GM12878 (cell line): ENCODE data around the gene GPR75. TPM values are rescaled to one million over a fixed set of nuclear protein-coding genes. Genes with fewer than 3 reads are reported as not detected.

Experiments used
- ATAC-seq: fragments of 200-7000 bp; cut with Tn5 transposase; 3 replicates; pipeline ENCODE4 v1.9.1; 2020; ENCODE audit warnings: mild to moderate bottlenecking, moderate library complexity
- BruUV-seq: library from RNA; stranded (reverse); fragments of 400-500 nt; replicated peaks from 2 replicates; lab custom pipeline; 2021; lab: Mats Ljungman, UMichigan
- CTCF ChIA-PET: fragments of 300-600 bp; sonication (Branson Sonifier 250); formaldehyde crosslinking; extraction: SDS; loops from one replicate; lab custom pipeline; 2021; ENCODE audit warnings: inconsistent platforms; lab: Yijun Ruan, JAX
- POLR2A ChIA-PET: fragments of 350-600 bp; formaldehyde crosslinking; extraction: SDS; loops from one replicate; lab custom pipeline; 2021; ENCODE audit warnings: inconsistent platforms; lab: Charles Lee
- RAD21 ChIA-PET: fragments of 300-600 bp; sonication (Branson Sonifier 250); formaldehyde crosslinking; loops from one replicate; lab custom pipeline; 2023; ENCODE audit warnings: antibody characterized with exemption; ENCODE audit not compliant: unreplicated experiment; lab: Charles Lee
- SMC1A ChIA-PET: fragments of 300-600 bp; sonication (Branson Sonifier 250); formaldehyde crosslinking; loops from one replicate; lab custom pipeline; 2023; ENCODE audit not compliant: unreplicated experiment, uncharacterized antibody; lab: Charles Lee
- DNase-seq: peaks from one replicate; pipeline ENCODE4 v3.0.0-alpha.2; 2011; ENCODE audit warnings: low read depth, low spot score
- FAIRE-seq: peaks from 3 replicates; lab custom pipeline; 2011; peaks lifted over from hg19 to GRCh38; lab: Jason Lieb, UNC
- H2AFZ ChIP-seq: 2 replicates; pipeline ENCODE4 v1.6.0; 2011; ENCODE audit warnings: low read depth, low read length, control low read depth; ENCODE audit not compliant: control insufficient read depth
- H3K27ac ChIP-seq: 2 replicates; pipeline ENCODE4 v1.5.1; 2011; ENCODE audit warnings: control low read depth; ENCODE audit not compliant: control insufficient read depth, insufficient read depth
- H3K27me3 ChIP-seq, 2 experiments: replicated peaks in 1 of 2; 2 replicates each; pipeline versions ENCODE4 v1.6.0 to v1.6.1; 2011; ENCODE audit warnings: low read length in 1 of 2; ENCODE audit not compliant: control insufficient read depth in 2 of 2, insufficient read depth in 2 of 2
- H3K36me3 ChIP-seq, 2 experiments: 2 replicates each; pipeline ENCODE4 v1.5.1; 2011; ENCODE audit warnings: low read length in 1 of 2; ENCODE audit not compliant: control insufficient read depth in 2 of 2, insufficient read depth in 2 of 2
- H3K4me1 ChIP-seq: 2 replicates; pipeline ENCODE4 v1.6.1; 2011; ENCODE audit warnings: mild to moderate bottlenecking, low read length, moderate library complexity, mixed read lengths; ENCODE audit not compliant: control insufficient read depth, insufficient read depth
- H3K4me2 ChIP-seq: 2 replicates; pipeline ENCODE4 v1.6.0; 2011; ENCODE audit warnings: control low read depth; ENCODE audit not compliant: control insufficient read depth, insufficient read depth
- H3K4me3 ChIP-seq: fragments of 200-600 bp; sonication (generic); 2 replicates; pipeline ENCODE4 v1.5.1; 2016
- H3K79me2 ChIP-seq: 2 replicates; pipeline ENCODE4 v1.6.0; 2011; ENCODE audit warnings: low read length; ENCODE audit not compliant: control insufficient read depth, insufficient read depth
- H3K9ac ChIP-seq: 2 replicates; pipeline ENCODE4 v1.8.0; 2011; ENCODE audit warnings: low read length, control low read depth, mixed read lengths; ENCODE audit not compliant: control insufficient read depth, insufficient read depth
- H3K9me3 ChIP-seq: replicated peaks from 3 replicates; pipeline ENCODE4 v1.5.1; 2011; ENCODE audit warnings: mild to moderate bottlenecking, low read length; ENCODE audit not compliant: control insufficient read depth, insufficient read depth
- H4K20me1 ChIP-seq: 2 replicates; pipeline ENCODE4 v1.6.0; 2011; ENCODE audit not compliant: control insufficient read depth, insufficient read depth
- ATF2 ChIP-seq: IDR thresholded peaks from 2 replicates; pipeline ENCODE4 v1.6.1; 2012; ENCODE audit warnings: low read length, inconsistent platforms
- FOS ChIP-seq: IDR thresholded peaks from 3 replicates; pipeline ENCODE4 v1.6.1; 2011; ENCODE audit warnings: borderline replicate concordance; ENCODE audit not compliant: insufficient read length; ENCODE audit errors: extremely low read depth
- NFIC ChIP-seq: IDR thresholded peaks from 2 replicates; pipeline ENCODE4 v1.6.1; 2012; ENCODE audit warnings: low read depth, mild to moderate bottlenecking, inconsistent platforms, low read length, moderate library complexity
- NFXL1 ChIP-seq: fragments of 450-650 bp; IDR thresholded peaks from 2 replicates; pipeline ENCODE4 v1.6.1; 2017; ENCODE audit warnings: antibody characterized with exemption, mild to moderate bottlenecking, borderline replicate concordance
- SMC3 ChIP-seq: IDR thresholded peaks from 2 replicates; pipeline ENCODE4 v1.6.1; 2011; ENCODE audit warnings: low read length, improper control_type of control experiment, borderline replicate concordance
- TBL1XR1 ChIP-seq: IDR thresholded peaks from 2 replicates; pipeline ENCODE4 v1.6.1; 2012; ENCODE audit warnings: low read depth, low read length, improper control_type of control experiment
- WGBS: methylation state at CpG from one replicate; pipeline ENCODE4 v1.1.6; 2016; ENCODE audit warnings: low lambda C conversion rate; ENCODE audit not compliant: insufficient replicate concordance, insufficient coverage; ENCODE audit errors: missing lambda C conversion rate; 5-methylcytosine and 5-hydroxymethylcytosine counted together
- in situ Hi-C: fragments of 300-500 bp; cut with MboI; formaldehyde crosslinking; loops from 9 replicates; pipeline ENCODE4 v1.14.3; 2018; ENCODE audit warnings: mixed read lengths
- intact Hi-C: fragments of 100-400 bp; cut with micrococcal nuclease; formaldehyde crosslinking; loops from one replicate; pipeline ENCODE4 v1.14.2; 2022; ENCODE audit not compliant: unreplicated experiment
- polyA plus RNA-seq, 11 experiments: library from polyadenylated mRNA; depleted of rRNA in 4 of 11; unstranded in 6 of 11; stranded (reverse) in 5 of 11; fragments of >200 nt; fragmentation: Nextera tagmentation in 4 of 11; fragmentation: Illumina TruSeq in 1 of 11; extraction: Ambion mirVana in 4 of 11; extraction: Trizol in 1 of 11; gene quantifications; 1 replicate in 1 of 11; 2 replicates in 10 of 11; pipeline versions ENCODE4 v1.2.1 to v1.2.3, GENCODE V29; 2011 to 2016; ENCODE audit warnings: inconsistent platforms in 2 of 11, missing spikeins in 2 of 11, low read depth in 1 of 11
- total RNA-seq, 4 experiments: library from RNA; depleted of rRNA in 3 of 4; stranded (reverse); fragments of >200 nt in 3 of 4; fragmentation: Illumina TruSeq in 1 of 4; extraction: Trizol in 1 of 4; gene quantifications; 2 replicates each; pipeline versions ENCODE4 v1.2.1 to v1.2.3, GENCODE V29; 2013 to 2021
- TF ChIP-seq, protein P1 (sequence below): fragments of 450-650 bp; IDR thresholded peaks from 2 replicates; pipeline ENCODE4 v1.6.1; 2016; ENCODE audit warnings: mild to moderate bottlenecking
- TF ChIP-seq, protein P2 (sequence below): fragments of 150-350 bp; IDR thresholded peaks from 2 replicates; pipeline ENCODE4 v1.6.1; 2014; ENCODE audit warnings: mild to moderate bottlenecking, low read depth, low read length
- TF ChIP-seq, protein P3 (sequence below): IDR thresholded peaks from 2 replicates; pipeline ENCODE4 v1.6.1; 2012; ENCODE audit warnings: low read depth, low read length, improper control_type of control experiment
- TF ChIP-seq, protein P4 (sequence below): fragments of 450-650 bp; IDR thresholded peaks from 2 replicates; pipeline ENCODE4 v1.6.1; 2016; ENCODE audit warnings: mild to moderate bottlenecking

GPR75 gene
- total and polyA plus RNA-seq, 10 of the 15 experiments (the other 5 are each of a cell fraction or from before 2014, with no cell fraction given) = 0.02 to 3.5 (median 2.3) TPM; not detected in 2

- DNase-seq = no peak
- H3K9ac ChIP-seq = no peak overlapping the region
- SMC1A ChIA-PET = interaction anchor here (0.5 kb wide), 1 partner anchor 22 kb away, joined by 5 read pairs; no protein-coding TSS in a partner anchor
- TF ChIP-seq TBL1XR1 (no peak), NFXL1 (no peak), NFIC (no peak), SMC3 (no peak), FOS (no peak), ATF2 (no peak)
- TF ChIP-seq, protein P1, sequence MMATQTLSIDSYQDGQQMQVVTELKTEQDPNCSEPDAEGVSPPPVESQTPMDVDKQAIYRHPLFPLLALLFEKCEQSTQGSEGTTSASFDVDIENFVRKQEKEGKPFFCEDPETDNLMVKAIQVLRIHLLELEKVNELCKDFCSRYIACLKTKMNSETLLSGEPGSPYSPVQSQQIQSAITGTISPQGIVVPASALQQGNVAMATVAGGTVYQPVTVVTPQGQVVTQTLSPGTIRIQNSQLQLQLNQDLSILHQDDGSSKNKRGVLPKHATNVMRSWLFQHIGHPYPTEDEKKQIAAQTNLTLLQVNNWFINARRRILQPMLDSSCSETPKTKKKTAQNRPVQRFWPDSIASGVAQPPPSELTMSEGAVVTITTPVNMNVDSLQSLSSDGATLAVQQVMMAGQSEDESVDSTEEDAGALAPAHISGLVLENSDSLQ = no peak
- TF ChIP-seq, protein P2, sequence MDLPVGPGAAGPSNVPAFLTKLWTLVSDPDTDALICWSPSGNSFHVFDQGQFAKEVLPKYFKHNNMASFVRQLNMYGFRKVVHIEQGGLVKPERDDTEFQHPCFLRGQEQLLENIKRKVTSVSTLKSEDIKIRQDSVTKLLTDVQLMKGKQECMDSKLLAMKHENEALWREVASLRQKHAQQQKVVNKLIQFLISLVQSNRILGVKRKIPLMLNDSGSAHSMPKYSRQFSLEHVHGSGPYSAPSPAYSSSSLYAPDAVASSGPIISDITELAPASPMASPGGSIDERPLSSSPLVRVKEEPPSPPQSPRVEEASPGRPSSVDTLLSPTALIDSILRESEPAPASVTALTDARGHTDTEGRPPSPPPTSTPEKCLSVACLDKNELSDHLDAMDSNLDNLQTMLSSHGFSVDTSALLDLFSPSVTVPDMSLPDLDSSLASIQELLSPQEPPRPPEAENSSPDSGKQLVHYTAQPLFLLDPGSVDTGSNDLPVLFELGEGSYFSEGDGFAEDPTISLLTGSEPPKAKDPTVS = no peak
- TF ChIP-seq, protein P3, sequence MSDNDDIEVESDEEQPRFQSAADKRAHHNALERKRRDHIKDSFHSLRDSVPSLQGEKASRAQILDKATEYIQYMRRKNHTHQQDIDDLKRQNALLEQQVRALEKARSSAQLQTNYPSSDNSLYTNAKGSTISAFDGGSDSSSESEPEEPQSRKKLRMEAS = no peak
- TF ChIP-seq, protein P4, sequence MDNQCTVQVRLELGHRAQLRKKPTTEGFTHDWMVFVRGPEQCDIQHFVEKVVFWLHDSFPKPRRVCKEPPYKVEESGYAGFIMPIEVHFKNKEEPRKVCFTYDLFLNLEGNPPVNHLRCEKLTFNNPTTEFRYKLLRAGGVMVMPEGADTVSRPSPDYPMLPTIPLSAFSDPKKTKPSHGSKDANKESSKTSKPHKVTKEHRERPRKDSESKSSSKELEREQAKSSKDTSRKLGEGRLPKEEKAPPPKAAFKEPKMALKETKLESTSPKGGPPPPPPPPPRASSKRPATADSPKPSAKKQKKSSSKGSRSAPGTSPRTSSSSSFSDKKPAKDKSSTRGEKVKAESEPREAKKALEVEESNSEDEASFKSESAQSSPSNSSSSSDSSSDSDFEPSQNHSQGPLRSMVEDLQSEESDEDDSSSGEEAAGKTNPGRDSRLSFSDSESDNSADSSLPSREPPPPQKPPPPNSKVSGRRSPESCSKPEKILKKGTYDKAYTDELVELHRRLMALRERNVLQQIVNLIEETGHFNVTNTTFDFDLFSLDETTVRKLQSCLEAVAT = no peak
- H3K4me1 ChIP-seq = no peaks in the 10 kb centered on the region
- CTCF ChIA-PET = no interaction called here
- H3K9me3 ChIP-seq = no peaks in the 10 kb centered on the region
- intact Hi-C loops (no loop called here), in situ Hi-C loops (no loop called here)
- no peaks in the 10 kb centered on the region for H3K79me2 ChIP-seq
- H2AFZ ChIP-seq = no peak overlapping the region
- no peaks in the 10 kb centered on the region for H3K27me3 ChIP-seq
- POLR2A ChIA-PET = no interaction called here
- WGBS = 97% methylated on average over 3 of the region's 3 CpGs
- RAD21 ChIA-PET = no interaction called here
- H3K4me2 ChIP-seq = no peak overlapping the region
- FAIRE-seq = no peak
- no peaks in the 10 kb centered on the region for H4K20me1 ChIP-seq
- BruUV-seq = no TSS peak
- no peak for ATAC-seq
- H3K27ac ChIP-seq = no peak overlapping the region
- no peak overlapping the region for H3K4me3 ChIP-seq
- peaks cover 0 to 4% of the 10 kb centered on the region in 2 experiments; a peak in 2 of 4 replicates for H3K36me3 ChIP-seq
These were observed 48.2 kb downstream of the GPR75 start for GRCh38 chr2:53811601-53812000.
